Large intestine (tissue), 3 donors: Measurements from ENCODE around the gene PDE12. TPM values are rescaled to one million over a fixed set of nuclear protein-coding genes. Genes with fewer than 3 reads are reported as not detected.
A peak's percentile ranks its signal among the peaks of the same experiment; 100 is the strongest.

ENCODE experiments used
- DNase-seq, 2 donors: peaks; one replicate each; pipeline versions ENCODE4 v3.0.0 to v3.0.0-alpha.2; 2013
- H3K27ac ChIP-seq: one replicate; pipeline ENCODE4 v1.5.1; 2013; ENCODE audit warnings: low read length
- H3K27me3 ChIP-seq: 2 replicates; pipeline ENCODE4 v1.6.1; 2013; ENCODE audit warnings: low read length; ENCODE audit not compliant: control insufficient read depth, insufficient read depth
- H3K36me3 ChIP-seq: 2 replicates; pipeline ENCODE4 v1.6.1; 2013; ENCODE audit warnings: low read length; ENCODE audit not compliant: control insufficient read depth, insufficient read depth
- H3K4me1 ChIP-seq: one replicate; pipeline ENCODE4 v1.6.1; 2013; ENCODE audit warnings: low read length; ENCODE audit not compliant: control insufficient read depth, insufficient read depth
- H3K4me3 ChIP-seq: one replicate; pipeline ENCODE4 v1.5.1; 2013; ENCODE audit warnings: low read length
- H3K9me3 ChIP-seq: one replicate; pipeline ENCODE4 v1.6.1; 2013; ENCODE audit warnings: mild to moderate bottlenecking, low read depth, low read length, moderate library complexity; ENCODE audit not compliant: control insufficient read depth
- whole genome bisulfite sequencing: methylation state at CpG from one replicate; pipeline ENCODE4 v1.1.5; 2013; ENCODE audit warnings: low lambda C conversion rate; ENCODE audit not compliant: insufficient coverage; 5-methylcytosine and 5-hydroxymethylcytosine counted together
- polyA plus RNA-seq: library from polyadenylated mRNA; unstranded; fragments of 120-200 nt; gene quantifications from one replicate; pipeline ENCODE4 v1.2.1, GENCODE V29; 2013

Gene PDE12
- polyA plus RNA-seq, 1 donor = 14.2 TPM

DNA sequence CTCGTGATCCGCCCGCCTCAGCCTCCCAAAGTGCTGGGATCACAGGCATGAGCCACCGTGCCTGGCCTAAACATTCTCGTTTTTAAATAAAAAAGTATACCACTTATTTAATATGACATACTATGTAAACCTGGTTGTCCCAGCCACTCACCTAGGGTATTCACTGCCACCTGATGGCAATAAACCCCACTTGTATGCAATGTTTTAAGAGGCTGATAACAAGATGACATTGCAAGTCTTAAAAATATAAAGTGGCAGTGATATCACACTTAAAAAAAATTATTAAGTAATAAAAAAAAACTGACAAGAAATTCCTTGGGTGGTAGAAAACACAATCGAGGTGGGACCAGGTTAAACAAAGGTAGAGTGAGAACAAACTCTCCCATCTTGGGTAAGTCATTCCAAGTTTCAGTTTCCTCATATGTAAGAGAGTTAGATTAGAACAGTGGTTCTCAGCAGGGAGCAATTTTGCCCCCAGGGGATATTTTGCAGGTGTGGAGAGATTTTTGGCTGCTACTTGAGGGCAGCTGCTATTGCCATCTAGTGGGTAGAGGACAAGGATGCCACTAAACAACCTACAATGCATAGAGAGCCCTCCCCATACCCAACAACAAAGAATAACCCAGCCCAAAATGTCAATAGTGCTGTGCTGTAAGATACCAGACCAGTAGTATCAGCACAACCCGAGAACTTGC, 26.5 kb downstream of the PDE12 start:
- no peaks in the 10 kb centered on the region for H3K9me3 ChIP-seq
- no peak for DNase-seq
- peak overlapping the region; percentile 2 for H3K27ac ChIP-seq
- no CpG with 5 or more reads among the region's 7 CpGs for WGBS
- no peak overlapping the region for H3K4me3 ChIP-seq
- H3K36me3 ChIP-seq = peaks cover 32% of the 10 kb centered on the region
- H3K27me3 ChIP-seq = no peaks in the 10 kb centered on the region
- H3K4me1 ChIP-seq = peaks cover 12% of the 10 kb centered on the region

DNA sequence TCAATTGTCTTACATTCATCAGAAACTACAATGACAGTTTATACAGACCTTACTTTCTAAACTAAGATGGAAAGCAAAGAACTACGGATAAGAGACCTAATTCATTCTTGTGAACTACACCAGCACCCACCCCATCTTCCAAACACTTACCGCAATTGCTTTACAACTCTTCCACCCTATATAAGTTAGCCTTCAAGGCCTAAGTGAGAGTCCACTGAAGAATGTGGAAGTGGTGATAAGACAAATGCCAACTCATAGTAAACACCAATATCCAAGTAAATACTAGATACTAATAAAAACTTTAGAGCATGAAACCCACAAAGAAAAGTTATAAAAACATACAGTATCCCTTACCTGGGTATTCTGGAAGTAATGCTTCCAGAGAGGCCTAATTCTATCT, 27.5 kb downstream of the PDE12 start:
- DNase-seq = no peak
- H3K27ac ChIP-seq = no peak overlapping the region
- no CpG with 5 or more reads among the region's 2 CpGs for WGBS
- H3K4me3 ChIP-seq = no peak overlapping the region
- H3K4me1 ChIP-seq = peaks cover 13% of the 10 kb centered on the region
- no peaks in the 10 kb centered on the region for H3K27me3 ChIP-seq
- H3K36me3 ChIP-seq = peaks cover 27% of the 10 kb centered on the region
- no peaks in the 10 kb centered on the region for H3K9me3 ChIP-seq

DNA sequence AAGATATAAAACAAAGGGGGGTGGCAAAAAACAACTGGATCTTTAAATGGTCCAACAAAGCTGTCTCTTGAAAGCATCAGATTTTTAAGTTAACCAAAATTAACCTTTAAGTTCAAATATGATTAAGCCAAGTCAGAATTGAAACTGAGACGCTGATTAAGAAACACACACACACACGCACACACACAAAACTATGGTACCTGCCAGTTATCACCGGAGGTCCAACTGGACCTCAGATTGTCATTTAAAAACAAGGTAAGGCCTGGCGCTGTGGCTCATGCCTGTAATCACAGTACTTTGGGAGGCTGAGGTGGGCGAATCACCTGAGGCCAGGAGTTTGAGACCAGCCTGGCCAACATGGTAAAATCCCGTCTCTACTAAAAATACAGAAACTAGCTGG, 30.7 kb downstream of the PDE12 start:
- no peak overlapping the region for H3K27ac ChIP-seq
- no peaks in the 10 kb centered on the region for H3K27me3 ChIP-seq
- H3K4me3 ChIP-seq = no peak overlapping the region
- no peak for DNase-seq
- no peaks in the 10 kb centered on the region for H3K9me3 ChIP-seq
- H3K36me3 ChIP-seq = peaks cover 17% of the 10 kb centered on the region
- peaks cover 13% of the 10 kb centered on the region for H3K4me1 ChIP-seq
- WGBS = 100% methylated on average over 2 of the region's 6 CpGs

DNA sequence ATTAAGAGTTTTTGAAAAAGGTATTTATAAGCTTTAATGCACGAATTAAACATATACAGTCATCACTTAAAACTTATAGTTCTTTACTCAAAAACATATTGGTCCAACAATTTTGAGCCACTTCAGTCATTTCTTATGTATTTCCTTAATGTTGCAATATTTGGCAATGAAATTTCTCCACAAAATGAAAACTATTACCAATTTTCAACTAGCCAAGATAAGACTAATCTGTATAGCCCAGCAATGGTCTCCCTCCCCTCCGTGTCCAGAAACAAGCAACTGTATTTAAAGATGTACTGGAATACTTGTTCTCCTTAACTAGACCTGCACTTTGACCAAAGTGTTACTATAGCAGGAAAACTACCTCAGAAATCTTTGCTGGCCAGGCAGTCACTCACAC, 31.8 kb downstream of the PDE12 start:
- H3K27ac ChIP-seq = peak overlapping the region; percentile 24
- H3K4me1 ChIP-seq = peaks cover 10% of the 10 kb centered on the region
- H3K4me3 ChIP-seq = no peak overlapping the region
- peaks cover 16% of the 10 kb centered on the region for H3K36me3 ChIP-seq
- no CpG with 5 or more reads among the region's 2 CpGs for WGBS
- no peak for DNase-seq
- no peaks in the 10 kb centered on the region for H3K27me3 ChIP-seq
- no peaks in the 10 kb centered on the region for H3K9me3 ChIP-seq

DNA sequence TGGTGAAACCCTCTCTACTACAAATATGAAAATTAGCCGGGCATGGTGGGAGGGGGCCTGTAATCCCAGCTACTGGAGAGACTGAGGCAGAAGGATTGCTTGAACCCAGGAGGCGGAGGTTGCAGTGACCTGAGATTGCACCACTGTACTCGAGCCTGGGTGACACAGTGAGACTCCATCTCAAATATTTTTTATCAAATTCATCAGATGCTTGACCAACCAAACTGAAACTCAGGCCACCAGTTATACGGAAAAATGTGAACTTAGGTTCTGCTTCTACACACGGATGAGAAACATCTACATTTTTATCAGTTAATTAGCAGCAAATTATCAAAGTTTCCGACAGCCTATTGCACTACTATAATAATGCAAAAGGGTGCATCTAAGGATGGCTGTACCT, 36.2 kb downstream of the PDE12 start:
- H3K27me3 ChIP-seq = no peaks in the 10 kb centered on the region
- 60% methylated on average over 1 of the region's 6 CpGs for WGBS
- no peak overlapping the region for H3K4me3 ChIP-seq
- no peak overlapping the region for H3K27ac ChIP-seq
- H3K36me3 ChIP-seq = peaks cover 10% of the 10 kb centered on the region
- no peaks in the 10 kb centered on the region for H3K9me3 ChIP-seq
- peaks cover 5% of the 10 kb centered on the region for H3K4me1 ChIP-seq
- DNase-seq = no peak

DNA sequence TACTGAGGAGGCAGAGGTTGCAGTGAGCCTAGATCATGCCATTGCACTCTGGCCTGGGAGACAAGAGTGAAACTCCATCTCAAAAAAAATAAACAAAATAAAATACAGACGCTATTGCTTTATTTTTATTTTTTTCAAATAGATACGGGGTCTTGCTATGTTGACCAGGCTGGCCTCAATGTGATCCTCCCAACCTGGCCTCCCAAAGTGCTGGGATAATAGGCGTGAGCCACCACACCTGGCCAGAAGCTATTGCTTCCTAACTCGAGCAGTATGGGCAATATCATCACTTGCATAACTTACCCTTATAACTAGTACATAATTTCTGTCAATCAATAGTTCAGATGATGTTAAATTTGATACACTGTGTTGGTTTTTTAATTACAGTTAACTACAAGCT, 38.1 kb downstream of the PDE12 start:
- H3K9me3 ChIP-seq = no peaks in the 10 kb centered on the region
- no peaks in the 10 kb centered on the region for H3K27me3 ChIP-seq
- peaks cover 8% of the 10 kb centered on the region for H3K36me3 ChIP-seq
- no CpG with 5 or more reads among the region's 4 CpGs for WGBS
- H3K4me3 ChIP-seq = no peak overlapping the region
- no peak for DNase-seq
- peaks cover 3% of the 10 kb centered on the region for H3K4me1 ChIP-seq
- H3K27ac ChIP-seq = no peak overlapping the region

DNA sequence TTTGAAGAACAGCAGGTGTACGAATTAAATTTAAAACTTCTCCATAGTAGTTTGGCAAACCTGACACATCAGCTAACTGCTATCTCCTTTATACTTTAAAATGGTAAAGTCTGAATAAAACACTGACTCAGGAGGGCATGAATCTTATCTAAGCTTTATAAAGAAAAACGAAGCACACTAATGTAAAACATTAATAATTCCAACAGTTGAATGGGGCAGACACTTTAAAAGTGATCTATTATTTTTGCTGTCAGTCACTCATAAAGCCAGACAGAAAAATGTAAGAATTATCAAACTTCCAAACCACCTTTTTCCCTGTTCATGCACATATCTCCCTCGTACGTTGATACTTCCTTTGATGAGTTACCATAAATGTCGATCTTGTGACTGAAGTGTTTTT, 38.5 kb downstream of the PDE12 start:
- Histone ChIP-seq H3K9me3 (no peaks in the 10 kb centered on the region), H3K36me3 (peaks cover 7% of the 10 kb centered on the region), H3K4me3 (peak overlapping the region; percentile 97), H3K27me3 (no peaks in the 10 kb centered on the region), H3K4me1 (peaks cover 3% of the 10 kb centered on the region), H3K27ac (peak overlapping the region; percentile 92)
- 40% methylated on average over 1 of the region's 5 CpGs for WGBS
- DNase-seq = no peak

DNA sequence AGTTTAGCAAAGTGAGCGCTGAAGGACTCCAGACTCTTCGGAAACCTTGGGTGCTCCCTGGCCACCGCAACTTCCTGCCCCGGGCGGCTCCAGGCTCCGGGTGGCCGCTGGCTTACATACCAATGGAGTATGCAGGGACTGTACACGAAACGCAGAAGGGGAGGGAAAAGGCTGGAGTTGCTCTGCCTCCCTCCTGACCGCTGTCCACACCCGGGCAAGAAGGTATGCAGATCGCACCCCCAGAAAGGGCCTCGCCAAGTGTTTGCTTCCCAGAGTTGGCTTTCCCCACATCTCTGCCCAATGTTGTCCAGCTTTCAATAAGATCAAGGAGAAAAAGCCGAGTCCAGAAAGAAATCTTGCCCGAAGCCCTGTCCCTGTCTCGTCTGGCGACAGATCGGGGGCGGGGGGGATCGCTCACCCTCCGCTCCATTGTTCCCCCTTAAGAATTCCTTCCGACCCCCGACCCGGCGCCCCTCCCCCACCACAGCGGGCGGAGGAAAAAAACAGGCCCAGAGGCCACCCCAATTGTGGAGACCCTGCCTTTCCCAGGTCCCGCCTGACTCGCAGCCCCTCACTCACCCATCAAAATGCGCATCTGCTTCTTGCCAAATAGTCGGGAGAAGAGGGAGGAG, 40.5 kb downstream of the PDE12 start:
- no CpG with 5 or more reads among the region's 31 CpGs for WGBS
- Histone ChIP-seq H3K4me1 (peaks cover 3% of the 10 kb centered on the region), H3K27ac (peak overlapping the region; percentile 92), H3K27me3 (no peaks in the 10 kb centered on the region), H3K9me3 (no peaks in the 10 kb centered on the region), H3K36me3 (peaks cover 7% of the 10 kb centered on the region), H3K4me3 (peak overlapping the region; percentile 97)
- DNase-seq = peak; percentile 78 to 79

DNA sequence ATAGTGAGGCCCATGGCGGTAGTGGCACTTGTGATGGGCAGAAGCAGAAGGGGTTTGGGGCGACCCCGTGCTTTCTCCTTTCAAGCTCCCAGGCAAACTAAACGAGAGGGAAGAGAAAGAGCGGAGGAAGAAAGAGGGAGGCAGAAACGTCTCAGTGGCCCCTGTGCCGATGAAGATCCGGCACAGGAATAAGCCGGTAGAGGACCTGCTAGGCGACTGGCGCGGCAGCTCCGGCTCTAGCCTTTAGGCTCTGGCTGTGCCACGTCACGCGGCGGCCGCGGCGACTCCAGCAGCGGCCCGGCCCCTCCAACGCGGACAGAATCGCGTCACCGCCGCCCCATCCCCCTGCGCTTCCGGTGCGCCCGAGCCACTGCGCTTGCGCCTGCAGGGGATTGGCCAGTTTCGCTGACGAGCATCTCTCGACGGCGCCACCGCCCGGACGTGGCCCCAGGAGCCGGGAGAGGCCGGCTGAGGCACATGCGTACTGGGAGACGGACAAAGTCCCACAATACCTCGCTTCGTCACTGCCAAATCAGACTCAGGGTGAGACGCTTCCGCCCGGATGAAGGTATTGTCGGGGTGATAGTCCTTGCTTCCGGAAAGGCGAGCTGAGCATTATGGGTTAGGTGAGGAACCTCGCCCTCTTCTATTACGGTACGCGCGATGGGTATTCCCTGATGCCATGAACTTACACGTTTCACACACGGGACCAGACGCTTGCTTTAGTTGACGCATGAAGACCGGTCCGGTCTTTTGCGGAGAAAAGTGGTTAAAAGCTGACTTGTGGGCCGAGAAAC, 41.3 kb downstream of the PDE12 start, which contains the start of gene ARF4:
Gene ARF4 (minus strand): TSS at position 218 of the 797 bp plus-strand sequence. CDS start 204 bp downstream, at position 14.
- peaks cover 6% of the 10 kb centered on the region for H3K36me3 ChIP-seq
- no CpG with 5 or more reads among the region's 67 CpGs for WGBS
- no peaks in the 10 kb centered on the region for H3K27me3 ChIP-seq
- H3K27ac ChIP-seq = peak within 1 kb of the TSS; percentile 96
- peak; percentile 100 for DNase-seq
- peak within 1 kb of the TSS; percentile 97 for H3K4me3 ChIP-seq
- peaks cover 3% of the 10 kb centered on the region for H3K4me1 ChIP-seq
- H3K9me3 ChIP-seq = no peaks in the 10 kb centered on the region

DNA sequence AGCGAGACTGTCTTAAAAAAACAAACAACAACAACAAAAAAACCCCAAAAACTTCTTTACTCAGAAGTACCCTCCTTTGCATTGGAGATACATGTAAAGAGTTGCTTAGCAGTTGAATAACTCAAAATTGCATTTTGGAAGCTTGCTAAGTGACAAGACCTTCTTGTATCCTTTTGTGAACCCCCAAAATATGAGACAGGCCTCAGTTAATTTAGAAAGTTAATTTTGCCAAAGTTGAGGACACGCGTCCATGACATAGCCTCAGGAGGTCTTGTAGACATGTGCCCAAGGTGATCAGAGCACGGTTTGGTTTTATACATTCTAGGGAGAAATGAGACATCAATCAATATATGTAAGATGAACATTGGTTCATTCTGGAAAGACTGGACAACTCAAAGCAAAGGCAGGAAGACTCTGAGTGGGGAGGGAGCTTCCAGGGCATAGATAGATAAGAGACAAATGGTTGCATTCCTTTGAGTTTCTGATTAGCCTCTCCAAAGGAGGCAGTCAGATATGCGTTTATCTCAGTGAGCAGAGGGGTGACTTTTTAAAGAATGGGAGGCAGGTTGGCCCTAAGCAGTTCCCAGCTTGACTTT, 42.8 kb downstream of the PDE12 start:
- peak overlapping the region; percentile 59 for H3K4me3 ChIP-seq
- H3K27ac ChIP-seq = peak overlapping the region; percentile 96
- no peaks in the 10 kb centered on the region for H3K9me3 ChIP-seq
- peak in 1 of 2 donors; percentile 37 for DNase-seq
- no peaks in the 10 kb centered on the region for H3K36me3 ChIP-seq
- H3K27me3 ChIP-seq = no peaks in the 10 kb centered on the region
- H3K4me1 ChIP-seq = peaks cover 3% of the 10 kb centered on the region
- WGBS = no CpG with 5 or more reads among the region's 5 CpGs
